Astrocyte (in vitro differentiated cells and primary cell): ENCODE results near the gene IER5L. TPM values are rescaled to one million over a fixed set of nuclear protein-coding genes. Genes with fewer than 3 reads are reported as not detected.
"Not testable (repeated sequence)": the region's sequence is repeated elsewhere in the genome, so short reads cannot be mapped to it uniquely, and the experiment has no call there.

ENCODE experiments used
- DNase-seq: peaks from one replicate; pipeline ENCODE4 v3.0.0-alpha.2; 2010; ENCODE audit warnings: low read depth
- FAIRE-seq: peaks from 2 replicates; lab custom pipeline; 2011; peaks lifted over from hg19 to GRCh38; lab: Jason Lieb, UNC
- H2AFZ ChIP-seq: 2 replicates; pipeline ENCODE4 v1.6.0; 2012; ENCODE audit warnings: low read depth, low read length, inconsistent platforms
- H3K27ac ChIP-seq: 2 replicates; pipeline ENCODE4 v1.5.1; 2011; ENCODE audit warnings: low read depth, low read length, inconsistent platforms
- H3K27me3 ChIP-seq: 2 replicates; pipeline ENCODE4 v1.6.0; 2011; ENCODE audit warnings: low read length, inconsistent platforms; ENCODE audit not compliant: insufficient read depth
- H3K36me3 ChIP-seq: 2 replicates; pipeline ENCODE4 v1.5.1; 2011; ENCODE audit warnings: low read length, inconsistent platforms; ENCODE audit not compliant: insufficient read depth
- H3K4me1 ChIP-seq: 2 replicates; pipeline ENCODE4 v1.5.1; 2011; ENCODE audit warnings: low read length, inconsistent platforms; ENCODE audit not compliant: insufficient read depth
- H3K4me2 ChIP-seq: 2 replicates; pipeline ENCODE4 v1.6.0; 2012; ENCODE audit warnings: low read length, inconsistent platforms
- H3K4me3 ChIP-seq: 2 replicates; pipeline ENCODE4 v1.5.1; 2011; ENCODE audit warnings: low read depth, mild to moderate bottlenecking, low read length, inconsistent platforms; ENCODE audit not compliant: insufficient read depth
- H3K79me2 ChIP-seq: 2 replicates; pipeline ENCODE4 v1.6.0; 2012; ENCODE audit warnings: mild to moderate bottlenecking, low read length, inconsistent platforms; ENCODE audit not compliant: insufficient read depth
- H3K9ac ChIP-seq: 2 replicates; pipeline ENCODE4 v1.6.0; 2012; ENCODE audit warnings: mild to moderate bottlenecking, low read length, inconsistent platforms
- H3K9me3 ChIP-seq: 2 replicates; pipeline ENCODE4 v1.5.1; 2012; ENCODE audit warnings: low read depth, mild to moderate bottlenecking, low read length, inconsistent platforms; ENCODE audit not compliant: insufficient read depth
- H4K20me1 ChIP-seq: 2 replicates; pipeline ENCODE4 v1.6.0; 2012; ENCODE audit warnings: low read length, inconsistent platforms; ENCODE audit not compliant: insufficient read depth
- H3K27ac Mint-ChIP-seq: one replicate; pipeline ENCODE4 v1.8.0; 2021; ENCODE audit warnings: mild to moderate bottlenecking, mixed read lengths; ENCODE audit not compliant: unreplicated experiment
- H3K27me3 Mint-ChIP-seq: one replicate; pipeline ENCODE4 v1.8.0; 2021; ENCODE audit warnings: low read depth, mixed read lengths; ENCODE audit not compliant: unreplicated experiment
- H3K36me3 Mint-ChIP-seq: one replicate; pipeline ENCODE4 v1.8.0; 2021; ENCODE audit warnings: low read depth, mixed read lengths; ENCODE audit not compliant: unreplicated experiment
- H3K4me1 Mint-ChIP-seq: one replicate; pipeline ENCODE4 v1.8.0; 2021; ENCODE audit warnings: low read depth, mixed read lengths; ENCODE audit not compliant: unreplicated experiment
- H3K4me3 Mint-ChIP-seq: one replicate; pipeline ENCODE4 v1.8.0; 2021; ENCODE audit warnings: mild to moderate bottlenecking, moderate library complexity, mixed read lengths; ENCODE audit not compliant: unreplicated experiment
- H3K9me3 Mint-ChIP-seq: one replicate; pipeline ENCODE4 v1.8.0; 2021; ENCODE audit warnings: mild to moderate bottlenecking, mixed read lengths; ENCODE audit not compliant: unreplicated experiment
- CTCF ChIP-seq: IDR thresholded peaks from 2 replicates; pipeline ENCODE4 v1.5.1; 2011; ENCODE audit warnings: low read depth, mild to moderate bottlenecking, inconsistent platforms, low read length, moderate library complexity; ENCODE audit not compliant: insufficient read depth
- EZH2 ChIP-seq: IDR thresholded peaks from 2 replicates; pipeline ENCODE4 v1.6.1; 2012; ENCODE audit warnings: mild to moderate bottlenecking, low read length, inconsistent platforms; ENCODE audit not compliant: insufficient read depth
- total RNA-seq: library from RNA; stranded (reverse); gene quantifications from 2 replicates; pipeline ENCODE4 v1.2.1, GENCODE V29; 2021

The IER5L gene
- total RNA-seq, 1 donor from 2014 or later: 47.0 TPM

- H3K9ac ChIP-seq: no peak overlapping the region
- no peak overlapping the region for H2AFZ ChIP-seq
- TF ChIP-seq CTCF (no peak), EZH2 (no peak)
- no peaks in the 10 kb centered on the region for H3K36me3 ChIP-seq
- H3K27me3 ChIP-seq: peaks cover 4% of the 10 kb centered on the region
- no peak overlapping the region for H3K4me3 Mint-ChIP-seq
- no peak overlapping the region for H3K27ac Mint-ChIP-seq
- no peak for DNase-seq
- H3K9me3 ChIP-seq: no peaks in the 10 kb centered on the region
- no peaks in the 10 kb centered on the region for H3K79me2 ChIP-seq
- H3K4me1 Mint-ChIP-seq: no peaks in the 10 kb centered on the region
- H4K20me1 ChIP-seq: no peaks in the 10 kb centered on the region
- no peak overlapping the region for H3K4me3 ChIP-seq
- H3K27ac ChIP-seq: no peak overlapping the region
- H3K9me3 Mint-ChIP-seq: peaks cover 12% of the 10 kb centered on the region
- no peak overlapping the region for H3K4me2 ChIP-seq
- no peaks in the 10 kb centered on the region for H3K4me1 ChIP-seq
- peaks cover 26% of the 10 kb centered on the region for H3K27me3 Mint-ChIP-seq
- H3K36me3 Mint-ChIP-seq: peaks cover 3% of the 10 kb centered on the region
- no peak for FAIRE-seq
Observed at GRCh38 chr9:129191234-129191633, 13.2 kb upstream of the IER5L start.

DNA sequence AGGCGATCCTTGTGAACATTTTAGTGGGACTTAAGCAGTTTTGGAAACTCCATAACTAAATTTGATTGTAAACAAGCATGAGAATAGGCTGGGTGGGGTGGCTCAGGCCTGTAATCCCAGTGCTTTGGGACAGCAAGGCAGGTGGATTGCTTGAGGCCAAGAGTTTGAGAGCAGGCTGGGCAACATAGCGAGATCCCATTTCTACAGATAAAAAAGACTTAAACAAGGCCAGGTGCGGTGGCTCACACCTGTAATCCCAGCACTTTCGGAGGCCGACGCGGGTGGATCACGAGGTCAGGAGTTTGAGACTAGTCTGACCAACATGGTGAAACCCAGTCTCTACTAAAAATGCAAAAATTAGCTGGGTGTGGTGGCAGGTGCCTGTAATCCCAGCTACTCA lies 11.9 kb upstream of the IER5L start:
- H3K4me3 ChIP-seq, H3K36me3 Mint-ChIP-seq, H3K36me3 ChIP-seq, H3K9ac ChIP-seq, H3K27ac Mint-ChIP-seq, FAIRE-seq, H3K9me3 ChIP-seq, H2AFZ ChIP-seq, DNase-seq, H3K4me2 ChIP-seq, H3K4me1 ChIP-seq, H3K79me2 ChIP-seq, H3K27ac ChIP-seq, H3K4me3 Mint-ChIP-seq, H3K4me1 Mint-ChIP-seq, H3K27me3 ChIP-seq, H4K20me1 ChIP-seq: not testable (repeated sequence)
- Mint-ChIP-seq H3K27me3 (peaks cover 24% of the 10 kb centered on the region), H3K9me3 (peaks cover 12% of the 10 kb centered on the region)

GRCh38 chr9:129187042-129187441 lies 9.0 kb upstream of the IER5L start:
- Histone ChIP-seq H3K9ac (no peak overlapping the region), H3K27me3 (no peaks in the 10 kb centered on the region), H3K9me3 (no peaks in the 10 kb centered on the region), H3K4me2 (no peak overlapping the region), H3K4me3 (no peak overlapping the region), H4K20me1 (no peaks in the 10 kb centered on the region), H3K36me3 (no peaks in the 10 kb centered on the region), H2AFZ (no peak overlapping the region), H3K4me1 (no peaks in the 10 kb centered on the region), H3K27ac (no peak overlapping the region), H3K79me2 (no peaks in the 10 kb centered on the region)
- FAIRE-seq (no peak), DNase-seq (no peak)
- no peaks in the 10 kb centered on the region for H3K36me3 Mint-ChIP-seq
- H3K4me3 Mint-ChIP-seq: no peak overlapping the region
- H3K4me1 Mint-ChIP-seq: peaks cover 8% of the 10 kb centered on the region
- peaks cover 7% of the 10 kb centered on the region for H3K9me3 Mint-ChIP-seq
- H3K27ac Mint-ChIP-seq: no peak overlapping the region
- TF ChIP-seq CTCF: no peak
- no peak for TF ChIP-seq EZH2
- peaks cover 22% of the 10 kb centered on the region for H3K27me3 Mint-ChIP-seq
